Fibroblast of pulmonary artery (primary cell): Measurements from ENCODE around the gene SLC39A11.

ENCODE experiments used
- DNase-seq: peaks from one replicate; pipeline ENCODE4 v3.0.0-alpha.2; 2010; ENCODE audit warnings: low read depth
- H3K4me3 ChIP-seq: replicated peaks from 2 replicates; pipeline ENCODE4 v1.5.1; 2011; ENCODE audit warnings: low read depth, mild to moderate bottlenecking, control low read depth, low read length, moderate library complexity
- CTCF ChIP-seq: IDR thresholded peaks from 2 replicates; pipeline ENCODE4 v1.5.1; 2011; ENCODE audit warnings: mild to moderate bottlenecking, control low read depth, low read length, inconsistent platforms; ENCODE audit errors: missing control alignments

SLC39A11 gene

GRCh38 chr17:72926171-72926570 is 166.3 kb downstream of the SLC39A11 start:
- DNase-seq = peak; percentile 8
- TF ChIP-seq CTCF = no peak
- H3K4me3 ChIP-seq = no peak overlapping the region

- no peak for DNase-seq
- H3K4me3 ChIP-seq = no peak overlapping the region
- TF ChIP-seq CTCF = no peak
Measured at GRCh38 chr17:72924196-72924595, 168.3 kb downstream of the SLC39A11 start.

GRCh38 chr17:72922219-72922618 is 170.3 kb downstream of the SLC39A11 start:
- no peak overlapping the region for H3K4me3 ChIP-seq
- no peak for DNase-seq
- no peak for TF ChIP-seq CTCF

GRCh38 chr17:72921347-72922054 is 171.0 kb downstream of the SLC39A11 start:
- no peak for DNase-seq
- TF ChIP-seq CTCF = no peak
- H3K4me3 ChIP-seq = no peak overlapping the region

GRCh38 chr17:72920513-72920912 is 172.0 kb downstream of the SLC39A11 start:
- DNase-seq = no peak
- no peak overlapping the region for H3K4me3 ChIP-seq
- TF ChIP-seq CTCF = no peak

- TF ChIP-seq CTCF = no peak
- peak; percentile 39 for DNase-seq
- H3K4me3 ChIP-seq = no peak overlapping the region
Measured at GRCh38 chr17:72916991-72917390, 175.5 kb downstream of the SLC39A11 start.

- no peak overlapping the region for H3K4me3 ChIP-seq
- no peak for TF ChIP-seq CTCF
- no peak for DNase-seq
Measured at GRCh38 chr17:72915625-72916081, 176.8 kb downstream of the SLC39A11 start.
